ENCODE measurements around the gene TDG.
"Not testable (repeated sequence)": the region's sequence is repeated elsewhere in the genome, so short reads cannot be mapped to it uniquely, and the experiment has no call there.

Gene TDG

GRCh38 chr12:104023710-104024109, 58.0 kb downstream of the TDG start:
- DNase-seq, result no peak

- no peak for DNase-seq
Measured at GRCh38 chr12:104024348-104024747, 58.7 kb downstream of the TDG start.

- no peak for DNase-seq
Measured at GRCh38 chr12:104025771-104026170, 60.1 kb downstream of the TDG start.

DNA sequence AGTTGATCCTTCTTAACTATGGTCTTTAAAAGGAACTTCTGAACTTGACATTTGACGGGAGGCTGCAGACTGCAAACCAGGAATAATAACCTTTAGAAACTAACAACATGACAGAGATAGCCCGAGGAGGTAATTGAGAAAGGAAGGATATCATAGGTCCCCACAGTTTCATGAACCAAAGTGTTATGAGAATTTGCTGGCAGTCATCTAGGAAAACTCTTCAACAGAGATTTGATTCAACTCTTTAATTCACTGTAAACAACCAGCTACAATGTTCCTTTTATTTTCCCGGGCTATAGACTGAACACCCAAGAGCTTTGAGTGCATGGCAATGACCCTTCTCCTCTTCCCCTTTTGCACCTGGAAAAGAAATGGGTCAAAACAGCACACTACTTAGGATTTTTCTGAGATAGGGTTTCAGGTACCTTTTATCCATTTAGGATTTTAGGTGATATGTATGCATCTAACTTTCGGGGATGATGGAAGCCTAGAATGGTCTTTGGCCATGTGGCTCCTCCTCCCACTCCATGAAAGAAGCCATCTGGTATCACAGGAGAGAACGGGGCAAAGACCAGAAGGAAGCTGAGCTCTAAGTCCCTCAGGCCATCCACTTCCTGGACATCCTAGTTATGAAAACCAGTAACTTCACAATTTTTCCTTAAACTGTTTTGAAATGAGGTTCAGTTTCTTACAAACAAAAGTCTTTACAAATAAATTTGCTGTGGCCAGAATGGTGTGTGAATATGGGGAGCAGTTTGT, 61.3 kb downstream of the TDG start:
- DNase-seq, result no peak

- not testable (repeated sequence) for DNase-seq
Measured at GRCh38 chr12:104030596-104030995, 64.9 kb downstream of the TDG start.

- not testable (repeated sequence) for DNase-seq
Measured at GRCh38 chr12:104036143-104036542, 70.5 kb downstream of the TDG start.

Data from activated T-cell treated with anti-CD3 and anti-CD28 coated beads, Interleukin-2, amount 50 U/mL, for 48 hours (primary cell).